Breast epithelium (tissue), 4 donors: ENCODE data around the gene GPR78. TPM values are rescaled to one million over a fixed set of nuclear protein-coding genes. Genes with fewer than 3 reads are reported as not detected.

Source experiments
- DNase-seq, 2 donors: peaks; one replicate each; pipeline ENCODE4 v3.0.0-alpha.2; 2019; ENCODE audit warnings: low spot score in 2 of 2
- H3K27ac ChIP-seq, 2 donors: fragments of 200-600 bp; sonication (generic) in 1 of 2; one replicate each; pipeline ENCODE4 v1.5.1; 2016 to 2019; ENCODE audit warnings: mild to moderate bottlenecking in 1 of 2
- H3K27me3 ChIP-seq, 2 donors: fragments of 200-600 bp; sonication (generic) in 1 of 2; one replicate each; pipeline versions ENCODE4 v1.5.1 to v1.6.0; 2017 to 2019; ENCODE audit warnings: control low read depth in 1 of 2, mild to moderate bottlenecking in 1 of 2
- H3K36me3 ChIP-seq: fragments of 200-600 bp; one replicate; pipeline ENCODE4 v1.5.1; 2019
- H3K4me1 ChIP-seq, 2 donors: fragments of 200-600 bp; sonication (generic); one replicate each; pipeline ENCODE4 v1.5.1; 2016 to 2019; ENCODE audit warnings: control low read depth in 1 of 2
- H3K4me3 ChIP-seq, 3 donors: fragments of 200-600 bp; sonication (generic); 1 replicate in 2 of 3; 2 replicates in 1 of 3; pipeline ENCODE4 v1.5.1; 2016 to 2019; ENCODE audit warnings: mild to moderate bottlenecking in 3 of 3, moderate library complexity in 2 of 3
- H3K9me3 ChIP-seq, 2 donors: fragments of 200-600 bp; sonication (generic) in 1 of 2; one replicate each; pipeline ENCODE4 v1.5.1; 2016 to 2019; ENCODE audit warnings: control low read depth in 1 of 2
- POLR2A ChIP-seq: fragments of 450-650 bp; IDR thresholded peaks from one replicate; pipeline ENCODE4 v1.6.1; 2016; ENCODE audit warnings: antibody characterized with exemption, mild to moderate bottlenecking, moderate library complexity
- POLR2AphosphoS5 ChIP-seq, 3 donors: sonication (generic); formaldehyde crosslinking; IDR thresholded peaks; one replicate each; pipeline ENCODE4 v1.6.1; 2017; ENCODE audit warnings: antibody characterized with exemption in 3 of 3
- intact Hi-C: fragments of 100-400 bp; cut with DNase I; formaldehyde crosslinking; loops from one replicate; pipeline ENCODE4 v1.15.1; 2023; ENCODE audit warnings: low total_unique reads
- total RNA-seq, 3 donors: library from RNA; depleted of rRNA; stranded (reverse); fragments of >200 nt; gene quantifications; one replicate each; pipeline ENCODE4 v1.1.0, GENCODE V29; 2016
- TF ChIP-seq, protein P1 (sequence below), 3 donors: fragments of 450-650 bp; IDR thresholded peaks; one replicate each; pipeline ENCODE4 v1.5.1; 2016 to 2017; ENCODE audit warnings: antibody characterized with exemption in 3 of 3, mild to moderate bottlenecking in 3 of 3, moderate library complexity in 3 of 3

The GPR78 gene
- total RNA-seq, 3 donors from 2014 or later: 0.15 to 0.33 TPM; not detected in 1

DNA sequence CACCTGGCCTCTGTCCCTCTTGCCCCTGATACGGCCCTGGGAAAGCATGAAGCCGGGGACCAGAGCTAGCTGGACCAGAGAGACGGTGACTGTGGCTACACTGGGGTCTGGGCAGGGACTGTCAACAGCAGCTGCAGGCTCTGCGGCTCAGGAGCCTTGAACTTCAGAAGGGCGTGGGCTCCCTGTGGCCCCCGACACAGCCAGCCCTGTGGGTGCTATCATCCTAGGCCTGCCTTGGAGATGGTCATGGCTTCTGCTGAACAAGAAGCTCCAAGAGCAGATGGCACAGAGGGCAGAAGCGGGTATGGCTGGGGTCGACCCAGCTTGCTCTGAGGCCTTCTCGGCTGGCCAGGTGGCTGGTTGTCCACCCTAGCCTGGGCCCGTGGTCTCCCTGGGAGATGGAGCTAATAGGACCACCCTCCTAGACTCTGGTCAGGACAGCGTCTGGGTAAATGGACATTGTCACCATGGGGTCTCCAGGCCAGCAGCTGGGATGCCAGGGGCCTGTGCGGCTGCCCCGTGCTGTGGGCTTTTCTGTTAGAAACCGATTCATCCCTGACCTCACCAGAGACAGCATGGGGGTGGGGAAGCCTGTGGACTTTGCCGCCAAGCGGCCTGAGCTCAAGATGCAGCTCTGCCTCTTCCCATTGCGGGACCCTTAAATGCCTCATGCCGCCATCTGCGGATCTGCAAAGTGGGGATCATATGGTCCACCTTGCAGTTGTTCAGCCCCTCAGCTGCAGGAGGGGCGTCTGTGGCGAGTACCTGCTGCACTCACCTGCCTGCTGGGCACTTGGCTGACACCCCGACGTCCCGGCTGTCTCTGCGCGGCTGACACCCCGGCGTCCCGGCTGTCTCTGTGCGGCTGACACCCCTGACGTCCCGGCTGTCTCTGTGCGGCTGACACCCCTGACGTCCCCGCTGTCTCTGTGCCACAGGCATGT lies 33.5 kb downstream of the GPR78 start:
- H3K4me3 ChIP-seq: no peak overlapping the region
- H3K9me3 ChIP-seq: no peaks in the 10 kb centered on the region
- no peak overlapping the region for H3K27ac ChIP-seq
- TF ChIP-seq, protein P1, sequence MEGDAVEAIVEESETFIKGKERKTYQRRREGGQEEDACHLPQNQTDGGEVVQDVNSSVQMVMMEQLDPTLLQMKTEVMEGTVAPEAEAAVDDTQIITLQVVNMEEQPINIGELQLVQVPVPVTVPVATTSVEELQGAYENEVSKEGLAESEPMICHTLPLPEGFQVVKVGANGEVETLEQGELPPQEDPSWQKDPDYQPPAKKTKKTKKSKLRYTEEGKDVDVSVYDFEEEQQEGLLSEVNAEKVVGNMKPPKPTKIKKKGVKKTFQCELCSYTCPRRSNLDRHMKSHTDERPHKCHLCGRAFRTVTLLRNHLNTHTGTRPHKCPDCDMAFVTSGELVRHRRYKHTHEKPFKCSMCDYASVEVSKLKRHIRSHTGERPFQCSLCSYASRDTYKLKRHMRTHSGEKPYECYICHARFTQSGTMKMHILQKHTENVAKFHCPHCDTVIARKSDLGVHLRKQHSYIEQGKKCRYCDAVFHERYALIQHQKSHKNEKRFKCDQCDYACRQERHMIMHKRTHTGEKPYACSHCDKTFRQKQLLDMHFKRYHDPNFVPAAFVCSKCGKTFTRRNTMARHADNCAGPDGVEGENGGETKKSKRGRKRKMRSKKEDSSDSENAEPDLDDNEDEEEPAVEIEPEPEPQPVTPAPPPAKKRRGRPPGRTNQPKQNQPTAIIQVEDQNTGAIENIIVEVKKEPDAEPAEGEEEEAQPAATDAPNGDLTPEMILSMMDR (IDR thresholded peaks at IDR 0.05): no peak
- H3K27me3 ChIP-seq: no peaks in the 10 kb centered on the region
- H3K36me3 ChIP-seq: no peaks in the 10 kb centered on the region
- DNase-seq: no peak
- intact Hi-C loops: no loop called here
- no peaks in the 10 kb centered on the region for H3K4me1 ChIP-seq

GRCh38 chr4:8614365-8615193 lies 34.4 kb downstream of the GPR78 start:
- no peak overlapping the region for H3K27ac ChIP-seq
- no peak overlapping the region for H3K4me3 ChIP-seq
- no peak for TF ChIP-seq POLR2AphosphoS5 (IDR thresholded peaks at IDR 0.05)
- TF ChIP-seq POLR2A: no peak
- TF ChIP-seq, protein P1 (IDR thresholded peaks at IDR 0.05): no peak
- intact Hi-C loops: no loop called here
- no peaks in the 10 kb centered on the region for H3K9me3 ChIP-seq
- no peaks in the 10 kb centered on the region for H3K36me3 ChIP-seq
- no peak for DNase-seq
- H3K4me1 ChIP-seq: no peaks in the 10 kb centered on the region
- H3K27me3 ChIP-seq: no peaks in the 10 kb centered on the region

- Histone ChIP-seq H3K36me3 (no peaks in the 10 kb centered on the region), H3K4me1 (no peaks in the 10 kb centered on the region), H3K27ac (no peak overlapping the region), H3K9me3 (no peaks in the 10 kb centered on the region), H3K27me3 (no peaks in the 10 kb centered on the region), H3K4me3 (no peak overlapping the region)
- DNase-seq: no peak
- intact Hi-C loops: no loop called here
- no peak for TF ChIP-seq POLR2AphosphoS5 (IDR thresholded peaks at IDR 0.05)
- TF ChIP-seq POLR2A: no peak
- TF ChIP-seq, protein P1 (IDR thresholded peaks at IDR 0.05): no peak
Observed at GRCh38 chr4:8615366-8615765, 35.2 kb downstream of the GPR78 start.

DNA sequence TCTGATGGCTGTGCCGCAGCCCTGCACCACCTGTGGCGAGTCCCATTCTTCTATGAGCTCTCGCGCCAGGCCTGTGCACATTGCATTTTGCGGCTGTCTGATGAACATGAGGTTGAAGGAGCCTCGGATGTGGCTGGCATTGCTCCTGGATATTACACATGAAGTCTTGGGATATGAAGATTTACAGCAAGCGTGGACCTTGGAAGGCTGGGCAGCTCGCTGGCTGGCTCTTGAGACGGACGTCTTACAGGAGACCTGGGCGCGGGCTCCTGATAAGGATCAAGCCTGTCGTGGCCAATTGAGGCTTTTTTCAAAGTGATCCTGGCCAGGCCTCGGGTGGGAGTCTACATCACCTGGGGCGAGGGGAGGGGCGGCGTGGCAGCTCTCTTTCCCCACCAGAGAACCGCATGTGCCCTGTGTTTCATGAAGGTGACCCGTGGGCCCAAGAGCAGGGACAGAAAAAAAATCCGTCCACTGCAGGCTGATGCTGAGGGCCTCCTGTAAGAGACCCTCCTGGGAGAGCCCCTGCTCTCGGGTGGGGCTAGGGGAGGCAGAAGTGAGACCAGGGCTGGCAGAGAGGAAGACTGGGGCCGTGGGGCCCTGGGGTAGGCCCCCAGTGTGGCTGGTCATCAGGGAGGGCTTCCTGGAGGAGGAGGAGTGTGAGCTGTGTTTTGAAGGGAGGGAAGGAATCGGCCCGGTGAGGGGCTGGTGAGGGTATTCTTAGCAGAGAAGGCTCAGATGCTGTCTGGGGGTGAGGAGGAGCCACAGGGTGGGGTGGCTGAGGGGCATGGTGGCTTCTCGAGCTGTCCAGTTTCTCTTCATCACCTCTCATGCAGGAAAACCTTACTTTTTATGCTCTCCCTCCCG lies 36.0 kb downstream of the GPR78 start:
- Histone ChIP-seq H3K9me3 (no peaks in the 10 kb centered on the region), H3K27ac (no peak overlapping the region), H3K27me3 (no peaks in the 10 kb centered on the region), H3K4me1 (no peaks in the 10 kb centered on the region), H3K36me3 (no peaks in the 10 kb centered on the region), H3K4me3 (no peak overlapping the region)
- intact Hi-C loops: no loop called here
- TF ChIP-seq POLR2A (no peak), POLR2AphosphoS5 (IDR thresholded peaks at IDR 0.05) (no peak)
- TF ChIP-seq, protein P1 (IDR thresholded peaks at IDR 0.05): no peak
- no peak for DNase-seq
